GM21423 (cell line): Measurements from ENCODE around the gene PLB1.

Experiments used
- ATAC-seq: cut with Tn5 transposase; IDR thresholded peaks from one replicate; pipeline ENCODE4 v1.9.1; 2021; ENCODE audit warnings: mild to moderate bottlenecking, moderate library complexity; ENCODE audit not compliant: unreplicated experiment

The PLB1 gene

GRCh38 chr2:28623582-28624405 is 127.9 kb downstream of the PLB1 start:
- ATAC-seq, result no peak

DNA sequence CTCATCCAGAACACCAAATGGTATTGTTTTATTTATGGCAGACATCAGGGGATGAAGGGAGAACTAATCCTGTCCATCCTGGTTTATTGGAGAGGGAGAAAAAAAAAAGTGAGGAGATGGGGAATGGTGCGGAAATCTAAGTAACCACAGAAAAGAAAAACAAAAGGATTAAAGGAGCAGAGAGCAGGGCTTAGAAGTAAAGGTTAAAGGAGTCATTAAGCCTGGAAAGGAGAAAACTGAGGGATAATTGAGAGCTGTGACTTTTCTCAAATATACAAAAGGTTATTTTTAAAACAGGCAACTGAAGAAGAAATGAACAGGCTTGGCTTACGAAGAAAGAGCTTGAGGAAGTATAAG is 128.6 kb downstream of the PLB1 start:
- ATAC-seq, result no peak

- peak; percentile 51 for ATAC-seq
Observed at GRCh38 chr2:28624793-28625701, 129.2 kb downstream of the PLB1 start.

DNA sequence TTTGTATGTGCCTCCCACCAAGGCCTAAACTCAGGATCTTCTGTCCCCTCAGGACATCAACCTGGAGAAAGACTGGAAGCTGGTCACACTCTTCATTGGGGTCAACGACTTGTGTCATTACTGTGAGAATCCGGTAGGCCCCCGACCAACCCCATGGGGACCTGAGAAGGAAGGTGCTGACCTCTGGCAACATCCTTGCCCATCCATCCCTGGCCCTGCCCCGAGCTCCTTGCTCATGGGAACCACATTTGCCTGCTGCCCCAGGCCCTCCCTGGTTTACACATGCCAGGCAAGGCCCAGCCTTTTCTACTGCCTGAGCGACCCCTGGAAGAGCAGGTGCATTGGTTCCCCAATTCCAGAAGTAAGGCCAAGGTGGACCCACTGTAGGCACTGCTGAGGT is 130.5 kb downstream of the PLB1 start:
- ATAC-seq, result no peak

- no peak for ATAC-seq
Observed at GRCh38 chr2:28626891-28627421, 131.1 kb downstream of the PLB1 start.

DNA sequence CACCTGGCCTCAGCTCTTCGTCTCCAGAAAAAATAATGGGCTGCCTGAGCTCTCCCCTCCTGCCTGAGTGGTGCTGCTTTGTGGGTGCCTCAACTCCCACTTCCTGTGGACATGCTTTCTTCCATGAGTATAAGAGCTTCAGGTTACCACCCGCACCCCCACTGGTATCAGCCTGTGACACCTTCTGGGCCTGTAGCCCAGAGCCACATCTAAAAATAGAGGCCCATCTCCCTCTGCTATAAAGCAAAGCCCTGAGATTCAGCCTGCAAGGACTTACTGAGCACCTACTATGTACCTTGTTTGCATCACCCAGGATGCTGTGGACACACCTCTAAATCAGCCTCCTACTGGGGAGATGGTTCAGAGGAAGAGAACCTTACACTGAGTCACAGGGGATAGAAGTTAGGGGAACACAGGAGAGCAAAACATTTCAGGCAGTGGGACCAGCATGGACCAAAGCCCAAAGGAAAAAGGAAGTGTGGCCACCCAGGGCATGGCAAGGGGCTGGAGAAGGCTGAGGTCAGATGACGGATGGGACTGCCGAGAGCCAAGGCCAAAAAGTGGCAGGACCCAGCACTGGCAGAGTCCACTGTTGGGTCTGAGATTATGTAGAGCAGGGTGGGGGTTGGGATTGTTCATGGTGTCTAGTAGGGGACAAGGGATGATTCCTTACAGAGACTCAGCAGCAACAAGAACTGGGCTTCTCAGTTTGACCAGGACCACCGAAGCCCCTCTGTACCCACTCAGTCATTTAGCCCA is 132.0 kb downstream of the PLB1 start:
- ATAC-seq, result no peak

- ATAC-seq, result no peak
Observed at GRCh38 chr2:28628506-28628905, 132.6 kb downstream of the PLB1 start.

DNA sequence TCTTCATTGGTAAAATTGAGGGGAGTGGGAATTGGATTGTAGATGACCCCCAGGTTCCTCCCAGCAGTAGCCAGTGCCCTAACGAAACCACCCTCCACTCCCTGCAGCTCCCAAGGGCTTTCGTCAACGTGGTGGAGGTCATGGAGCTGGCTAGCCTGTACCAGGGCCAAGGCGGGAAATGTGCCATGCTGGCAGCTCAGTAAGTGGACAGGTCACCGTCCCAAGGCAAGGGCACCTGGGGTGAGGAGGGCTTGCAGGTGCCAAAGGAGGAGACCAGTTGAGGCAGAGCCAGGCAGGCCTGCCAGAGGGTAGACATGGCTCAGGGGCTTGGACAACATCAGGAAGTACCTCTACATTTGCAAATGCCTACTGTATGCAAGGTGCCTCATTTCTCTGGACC is 133.1 kb downstream of the PLB1 start:
- no peak for ATAC-seq

DNA sequence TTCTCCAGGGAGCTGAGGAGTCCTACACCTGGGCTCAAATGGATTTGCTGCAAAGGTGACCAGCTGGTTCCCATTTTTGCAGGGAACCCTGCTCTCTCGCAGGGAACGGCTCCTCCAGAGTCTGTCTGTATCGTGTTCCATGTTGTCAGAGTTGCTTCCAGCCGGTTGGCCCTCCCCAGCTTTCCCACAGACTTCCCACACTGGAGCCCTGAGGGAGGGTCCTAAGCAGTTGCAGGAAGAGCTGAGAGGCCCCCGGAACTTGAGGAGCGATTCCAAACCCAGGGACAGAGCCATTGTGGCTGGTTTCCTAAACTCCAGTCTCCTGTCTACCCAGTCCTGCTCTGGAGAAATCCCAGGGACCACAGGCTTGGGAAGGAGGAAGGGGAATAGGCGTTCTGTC is 134.1 kb downstream of the PLB1 start:
- ATAC-seq, result no peak

DNA sequence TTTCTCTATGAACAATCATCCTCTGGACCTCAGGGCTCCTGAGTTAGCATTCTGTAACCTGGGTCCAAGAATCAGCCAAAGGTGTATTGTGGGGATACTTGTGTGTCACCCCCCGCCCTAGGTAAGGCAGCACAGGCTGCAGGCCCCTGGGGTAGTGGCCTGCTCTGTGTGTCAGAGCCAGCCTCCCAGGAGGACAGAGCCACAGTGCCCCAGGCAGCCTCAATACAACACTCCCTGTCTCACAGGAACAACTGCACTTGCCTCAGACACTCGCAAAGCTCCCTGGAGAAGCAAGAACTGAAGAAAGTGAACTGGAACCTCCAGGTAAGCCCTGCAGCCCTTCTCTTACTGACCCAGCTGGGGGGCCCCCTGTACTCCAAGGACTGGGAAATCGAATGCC is 134.5 kb downstream of the PLB1 start:
- ATAC-seq, result no peak

DNA sequence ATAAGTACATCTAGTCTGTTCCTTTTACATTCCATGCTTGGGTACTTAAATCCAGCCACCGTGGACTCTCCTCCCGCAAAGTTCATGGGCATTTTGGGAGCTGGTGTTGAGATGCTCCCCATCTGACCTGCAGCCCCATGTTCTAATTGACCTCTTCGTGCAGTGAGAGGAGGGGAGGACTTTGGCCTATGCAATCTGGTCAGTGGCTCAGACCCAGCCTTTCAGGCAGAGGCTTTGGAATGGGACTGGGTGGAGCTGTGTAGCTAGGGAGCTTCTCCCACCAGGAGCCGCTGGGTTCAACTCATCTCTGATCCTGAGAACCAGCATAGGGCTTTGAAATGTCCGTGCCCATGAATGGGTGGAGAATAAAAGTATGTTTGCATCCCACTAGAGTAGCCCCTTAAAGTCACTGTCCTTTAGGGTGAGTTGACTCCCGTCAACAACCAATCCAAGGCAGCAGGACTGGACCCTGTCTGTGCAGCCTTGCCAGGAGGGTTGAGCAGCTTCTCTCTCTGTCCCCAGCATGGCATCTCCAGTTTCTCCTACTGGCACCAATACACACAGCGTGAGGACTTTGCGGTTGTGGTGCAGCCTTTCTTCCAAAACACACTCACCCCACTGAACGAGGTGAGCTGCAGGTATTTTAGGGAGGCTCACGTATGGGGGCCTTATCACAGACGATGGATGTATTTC is 135.8 kb downstream of the PLB1 start:
- ATAC-seq, result no peak

DNA sequence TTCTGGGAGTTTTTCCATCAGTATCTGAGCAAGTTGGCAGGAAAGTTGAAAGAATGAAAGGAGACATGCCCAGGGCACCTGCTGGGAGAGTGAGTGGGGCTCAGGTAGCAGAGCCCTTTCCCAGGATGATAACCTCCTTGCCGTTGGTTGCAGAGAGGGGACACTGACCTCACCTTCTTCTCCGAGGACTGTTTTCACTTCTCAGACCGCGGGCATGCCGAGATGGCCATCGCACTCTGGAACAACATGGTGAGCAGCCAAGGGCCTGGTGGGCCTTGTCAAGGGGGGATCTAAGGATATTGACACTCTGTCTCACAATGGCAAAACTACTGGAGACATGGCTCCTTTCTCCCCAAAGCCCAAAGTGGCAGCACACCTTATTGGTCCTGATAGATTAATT is 136.9 kb downstream of the PLB1 start:
- no peak for ATAC-seq

GRCh38 chr2:28633204-28633603 is 137.3 kb downstream of the PLB1 start:
- ATAC-seq, result no peak

DNA sequence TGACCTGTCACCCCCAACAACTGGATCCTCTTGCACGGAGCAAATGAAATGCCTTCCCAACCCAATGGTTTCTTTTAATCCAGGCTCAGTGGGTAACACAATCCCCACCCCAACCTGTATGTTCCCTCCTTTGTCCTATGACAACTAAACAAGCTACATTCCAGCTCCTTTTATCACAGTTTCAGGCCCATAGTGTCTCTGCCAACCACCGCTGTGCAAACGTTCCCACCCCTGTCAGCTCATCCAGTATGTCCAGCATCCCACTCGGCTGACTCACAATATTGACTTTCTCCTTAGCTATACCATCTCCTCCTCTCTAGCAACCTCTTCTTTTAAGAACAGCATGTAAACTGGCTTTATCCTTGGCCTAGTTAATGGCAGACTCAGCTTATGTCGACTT is 137.9 kb downstream of the PLB1 start:
- ATAC-seq, result no peak

DNA sequence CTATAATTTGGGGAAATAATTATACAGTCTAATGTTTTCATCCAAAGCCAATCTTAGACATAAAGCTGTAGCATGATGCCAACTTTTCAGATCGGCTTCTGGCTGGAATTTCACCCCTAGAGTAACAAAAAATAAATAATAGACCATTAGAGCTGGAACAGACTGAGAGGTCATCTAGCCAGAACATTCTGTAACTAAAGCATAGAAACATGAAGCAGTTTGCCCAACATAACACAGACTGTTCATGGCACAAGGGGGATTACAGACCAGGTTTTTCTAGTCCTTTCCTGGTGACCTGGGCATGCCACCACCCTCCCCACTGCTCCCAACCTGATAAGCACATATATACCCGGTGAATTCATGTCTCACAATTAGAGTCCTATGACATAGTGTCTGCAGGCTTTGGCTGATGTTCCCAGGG is 139.3 kb downstream of the PLB1 start:
- no peak for ATAC-seq

DNA sequence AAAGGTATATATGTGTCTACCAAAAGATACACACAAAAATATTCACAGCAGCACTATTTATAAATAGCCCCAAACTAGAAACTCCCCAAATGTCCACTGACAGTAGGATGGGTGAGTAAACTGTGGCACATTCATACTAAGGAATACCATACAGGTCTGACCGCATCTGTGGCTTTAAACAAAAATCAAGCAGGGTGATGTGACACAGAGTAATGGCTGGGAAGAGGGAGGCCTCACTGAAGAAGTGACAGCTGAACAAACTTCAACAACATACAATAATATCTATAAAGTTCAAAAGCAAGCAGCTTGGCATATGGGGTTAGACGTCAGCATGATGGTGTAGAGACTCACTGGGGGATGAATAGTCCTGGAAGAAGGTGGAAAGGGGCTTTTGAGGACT is 140.6 kb downstream of the PLB1 start:
- no peak for ATAC-seq

GRCh38 chr2:28637066-28638047 is 141.5 kb downstream of the PLB1 start:
- ATAC-seq, result no peak

GRCh38 chr2:28638102-28638501 is 142.2 kb downstream of the PLB1 start:
- no peak for ATAC-seq

DNA sequence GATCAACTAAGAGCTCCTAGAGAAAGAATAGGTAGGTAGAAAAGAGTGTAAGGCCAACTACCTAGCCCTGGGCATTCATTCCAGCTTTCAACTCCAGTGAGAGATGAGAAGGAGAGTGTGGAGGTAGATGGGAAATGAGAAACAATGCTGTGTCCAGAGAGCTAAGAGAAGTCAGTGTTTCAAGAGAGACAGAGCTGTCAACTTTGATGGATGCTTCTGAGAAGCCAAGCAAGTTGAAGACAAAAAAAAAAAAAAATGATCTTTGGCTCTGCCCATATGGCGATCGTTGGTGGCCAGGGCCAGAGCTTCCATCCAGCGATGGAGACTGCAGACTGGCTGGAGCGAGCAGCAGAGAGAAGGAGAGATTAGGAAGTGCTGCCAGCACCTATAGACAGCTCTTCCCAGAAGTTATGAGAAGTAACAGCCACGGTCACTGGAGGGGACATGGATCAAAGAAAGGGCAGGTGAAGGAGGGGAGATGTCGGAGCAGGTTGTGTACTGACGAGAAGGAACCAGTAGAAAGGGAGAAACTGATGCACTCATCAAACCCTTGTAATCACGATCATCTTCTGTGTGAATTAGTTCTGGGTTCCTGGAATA is 143.3 kb downstream of the PLB1 start:
- no peak for ATAC-seq
